Measurements from ENCODE around the gene APOBR. TPM values are rescaled to one million over a fixed set of nuclear protein-coding genes. Genes with fewer than 3 reads are reported as not detected.

The APOBR gene
- total and polyA plus RNA-seq, 2 of the 13 experiments (the other 11 are each of a cell fraction or from before 2014, with no cell fraction given), result 0.03 TPM; not detected in 1

- peak; percentile 100 for TF ChIP-seq USF2 (IDR thresholded peaks at IDR 0.05; ENCODE audit: low read depth, low read length)
- TF ChIP-seq USF2 (CRISPR knock-in tag; IDR thresholded peaks at IDR 0.05; ENCODE audit: borderline replicate concordance), result peak; percentile 99; the same call in 1 of the 2 replicates
- TF ChIP-seq CHCHD3 (CRISPR knock-in tag; IDR thresholded peaks at IDR 0.05), result no peak
- TF ChIP-seq TARDBP (CRISPR knock-in tag; IDR thresholded peaks at IDR 0.05), result peak; percentile 75
- no peak; the same call in 1 of the 2 replicates for TF ChIP-seq NFE2 (CRISPR knock-in tag; IDR thresholded peaks at IDR 0.05)
- TF ChIP-seq ZNF674 (CRISPR knock-in tag; IDR thresholded peaks at IDR 0.05; ENCODE audit: low read depth), result no peak
- no peak for TF ChIP-seq ZBTB3 (CRISPR knock-in tag; IDR thresholded peaks at IDR 0.05; ENCODE audit: borderline replicate concordance, low read depth)
- TF ChIP-seq SRSF1 (optimal IDR thresholded peaks at IDR 0.05; ENCODE audit: low read depth, low read length), result peak; percentile 58
- no peak; the same call in 1 of the 2 replicates for TF ChIP-seq SOX5 (CRISPR knock-in tag; IDR thresholded peaks at IDR 0.05; ENCODE audit: borderline replicate concordance)
- TF ChIP-seq, protein P1, sequence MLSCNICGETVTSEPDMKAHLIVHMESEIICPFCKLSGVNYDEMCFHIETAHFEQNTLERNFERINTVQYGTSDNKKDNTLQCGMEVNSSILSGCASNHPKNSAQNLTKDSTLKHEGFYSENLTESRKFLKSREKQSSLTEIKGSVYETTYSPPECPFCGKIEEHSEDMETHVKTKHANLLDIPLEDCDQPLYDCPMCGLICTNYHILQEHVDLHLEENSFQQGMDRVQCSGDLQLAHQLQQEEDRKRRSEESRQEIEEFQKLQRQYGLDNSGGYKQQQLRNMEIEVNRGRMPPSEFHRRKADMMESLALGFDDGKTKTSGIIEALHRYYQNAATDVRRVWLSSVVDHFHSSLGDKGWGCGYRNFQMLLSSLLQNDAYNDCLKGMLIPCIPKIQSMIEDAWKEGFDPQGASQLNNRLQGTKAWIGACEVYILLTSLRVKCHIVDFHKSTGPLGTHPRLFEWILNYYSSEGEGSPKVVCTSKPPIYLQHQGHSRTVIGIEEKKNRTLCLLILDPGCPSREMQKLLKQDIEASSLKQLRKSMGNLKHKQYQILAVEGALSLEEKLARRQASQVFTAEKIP (CRISPR knock-in tag; IDR thresholded peaks at IDR 0.05; ENCODE audit: borderline replicate concordance), result no peak
- no peak for TF ChIP-seq CEBPZ (IDR thresholded peaks at IDR 0.05; ENCODE audit: low read length)
- TF ChIP-seq ZFX (CRISPR knock-in tag; IDR thresholded peaks at IDR 0.05; ENCODE audit: low read depth), result peak; percentile 95
- no peak; the same call in 1 of the 2 replicates for TF ChIP-seq ZNF563 (CRISPR knock-in tag; IDR thresholded peaks at IDR 0.05)
- TF ChIP-seq, protein P2, sequence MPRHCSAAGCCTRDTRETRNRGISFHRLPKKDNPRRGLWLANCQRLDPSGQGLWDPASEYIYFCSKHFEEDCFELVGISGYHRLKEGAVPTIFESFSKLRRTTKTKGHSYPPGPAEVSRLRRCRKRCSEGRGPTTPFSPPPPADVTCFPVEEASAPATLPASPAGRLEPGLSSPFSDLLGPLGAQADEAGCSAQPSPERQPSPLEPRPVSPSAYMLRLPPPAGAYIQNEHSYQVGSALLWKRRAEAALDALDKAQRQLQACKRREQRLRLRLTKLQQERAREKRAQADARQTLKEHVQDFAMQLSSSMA (CRISPR knock-in tag; IDR thresholded peaks at IDR 0.05), result no peak
- TF ChIP-seq ZNF280D (CRISPR knock-in tag; IDR thresholded peaks at IDR 0.05), result peak; percentile 34; the same call in 1 of the 2 replicates
- TF ChIP-seq ZNF660 (CRISPR knock-in tag; IDR thresholded peaks at IDR 0.05; ENCODE audit: borderline replicate concordance, low read depth), result no peak
- no peak for TF ChIP-seq MAFK (conservative IDR thresholded peaks at IDR 0.05 in 1 of 2, IDR thresholded peaks at IDR 0.05 in 1 of 2; ENCODE audit: low read length in 2 of 2)
- no peak for TF ChIP-seq JUNB (CRISPR knock-in tag; IDR thresholded peaks at IDR 0.05; ENCODE audit: borderline replicate concordance)
These were observed 2.4 kb upstream of the APOBR start, which contains the start of gene CLN3 (continued) for GRCh38 chr16:28491970-28492474.

Data from HepG2 (cell line).